ENCODE data around the gene LANCL2.
"Not testable (repeated sequence)": the region's sequence is repeated elsewhere in the genome, so short reads cannot be mapped to it uniquely, and the experiment has no call there.

GRCh38 chr7:55471594-55471993, 106.5 kb downstream of the LANCL2 start:
- not testable (repeated sequence) for TF ChIP-seq TAF1, POLR2AphosphoS5 (IDR thresholded peaks at IDR 0.05; ENCODE audit: low read depth, low read length)
